AG04450 (cell line): ENCODE results near the gene AMDHD1. TPM values are rescaled to one million over a fixed set of nuclear protein-coding genes. Genes with fewer than 3 reads are reported as not detected.

Experiments used
- CTCF ChIA-PET: fragments of 300-600, 350-600 bp; formaldehyde crosslinking; extraction: SDS; loops from one replicate; lab custom pipeline; 2022; ENCODE audit warnings: antibody characterized with exemption, inconsistent platforms; lab: Charles Lee
- POLR2A ChIA-PET: fragments of 350-600 bp; formaldehyde crosslinking; extraction: SDS; loops from one replicate; lab custom pipeline; 2021; ENCODE audit warnings: antibody characterized with exemption, inconsistent platforms; lab: Yijun Ruan, JAX
- DNase-seq: peaks from one replicate; pipeline ENCODE4 v3.0.0-alpha.2; 2011; ENCODE audit warnings: low read depth, low spot score
- H3K27ac ChIP-seq: one replicate; pipeline ENCODE4 v1.5.1; 2012; ENCODE audit warnings: low read depth, low read length, control low read depth
- H3K27me3 ChIP-seq: one replicate; pipeline ENCODE4 v1.6.0; 2012; ENCODE audit warnings: low read length; ENCODE audit not compliant: control insufficient read depth, insufficient read depth
- H3K4me3 ChIP-seq: 2 replicates; pipeline ENCODE4 v1.5.1; 2011; ENCODE audit warnings: mild to moderate bottlenecking, low read depth, low read length, control low read depth
- H3K9me3 ChIP-seq: 2 replicates; pipeline ENCODE4 v1.5.1; 2012; ENCODE audit warnings: low read length; ENCODE audit not compliant: control insufficient read depth, insufficient read depth
- CTCF ChIP-seq: IDR thresholded peaks from 2 replicates; pipeline ENCODE4 v1.5.1; 2011; ENCODE audit warnings: low read depth, low read length, control low read depth, inconsistent platforms
- polyA plus RNA-seq: library from polyadenylated mRNA; depleted of rRNA; stranded (reverse); fragments of >200 nt; gene quantifications from 2 replicates; pipeline ENCODE4 v1.2.3, GENCODE V29; 2011

Gene AMDHD1
- polyA plus RNA-seq, 1 experiment, result 0.12 TPM

GRCh38 chr12:95918194-95918993 is 24.7 kb upstream of the AMDHD1 start:
- CTCF ChIA-PET, result interaction anchor here (0.6 to 5.5 kb wide), 20 partner anchors 10 to 607 kb away, joined by 3 to 61 read pairs (median 4); partner anchors contain the start of genes AMDHD1 and CCDC38
- TF ChIP-seq CTCF, result peak; percentile 91
- H3K4me3 ChIP-seq, result no peak overlapping the region
- no peak overlapping the region for H3K27ac ChIP-seq
- POLR2A ChIA-PET, result interaction anchor here (0.6 kb wide), 1 partner anchor 336 kb away, joined by 3 read pairs; no protein-coding TSS in a partner anchor
- no peak for DNase-seq
- peaks cover 11% of the 10 kb centered on the region for H3K27me3 ChIP-seq
- H3K9me3 ChIP-seq, result no peaks in the 10 kb centered on the region

GRCh38 chr12:95919110-95919509 is 24.0 kb upstream of the AMDHD1 start:
- ChIA-PET CTCF (interaction anchor here (0.9 to 5.5 kb wide), 14 partner anchors 10 to 606 kb away, joined by 3 to 61 read pairs (median 4); partner anchors contain the start of genes AMDHD1 and CCDC38), POLR2A (no interaction called here)
- no peaks in the 10 kb centered on the region for H3K9me3 ChIP-seq
- no peak for TF ChIP-seq CTCF
- H3K27ac ChIP-seq, result no peak overlapping the region
- no peak overlapping the region for H3K4me3 ChIP-seq
- peaks cover 11% of the 10 kb centered on the region for H3K27me3 ChIP-seq
- no peak for DNase-seq

- no peak overlapping the region for H3K4me3 ChIP-seq
- H3K27me3 ChIP-seq, result peaks cover 3% of the 10 kb centered on the region
- H3K27ac ChIP-seq, result no peak overlapping the region
- CTCF ChIA-PET, result interaction anchor here (1.2 kb wide), 1 partner anchor 293 kb away, joined by 4 read pairs; no protein-coding TSS in a partner anchor
- POLR2A ChIA-PET, result interaction anchor here (0.5 kb wide), 1 partner anchor 595 kb away, joined by 3 read pairs; no protein-coding TSS in a partner anchor
- no peak for TF ChIP-seq CTCF
- no peak for DNase-seq
- no peaks in the 10 kb centered on the region for H3K9me3 ChIP-seq
Observed at GRCh38 chr12:95922231-95922630, 20.9 kb upstream of the AMDHD1 start.

GRCh38 chr12:95940514-95940913 is 2.6 kb upstream of the AMDHD1 start:
- no peak for DNase-seq
- CTCF ChIA-PET, result interaction anchor here (0.7 to 1.3 kb wide), 2 partner anchors 57 to 275 kb away, joined by 3 read pairs; no protein-coding TSS in a partner anchor
- Histone ChIP-seq H3K4me3 (no peak overlapping the region), H3K9me3 (no peaks in the 10 kb centered on the region), H3K27me3 (no peaks in the 10 kb centered on the region), H3K27ac (no peak overlapping the region)
- TF ChIP-seq CTCF, result no peak
- POLR2A ChIA-PET, result no interaction called here

GRCh38 chr12:95942101-95942523 is 1.0 kb upstream of the AMDHD1 start:
- Histone ChIP-seq H3K9me3 (no peaks in the 10 kb centered on the region), H3K27ac (no peak overlapping the region), H3K27me3 (no peaks in the 10 kb centered on the region), H3K4me3 (peak overlapping the region; percentile 72)
- no peak for TF ChIP-seq CTCF
- CTCF ChIA-PET, result interaction anchor here (0.6 to 2.9 kb wide), 2 partner anchors 24 to 131 kb away, joined by 3 to 17 read pairs; no protein-coding TSS in a partner anchor
- POLR2A ChIA-PET, result no interaction called here
- no peak for DNase-seq
